ENCODE results near the gene PHC2.

DNA sequence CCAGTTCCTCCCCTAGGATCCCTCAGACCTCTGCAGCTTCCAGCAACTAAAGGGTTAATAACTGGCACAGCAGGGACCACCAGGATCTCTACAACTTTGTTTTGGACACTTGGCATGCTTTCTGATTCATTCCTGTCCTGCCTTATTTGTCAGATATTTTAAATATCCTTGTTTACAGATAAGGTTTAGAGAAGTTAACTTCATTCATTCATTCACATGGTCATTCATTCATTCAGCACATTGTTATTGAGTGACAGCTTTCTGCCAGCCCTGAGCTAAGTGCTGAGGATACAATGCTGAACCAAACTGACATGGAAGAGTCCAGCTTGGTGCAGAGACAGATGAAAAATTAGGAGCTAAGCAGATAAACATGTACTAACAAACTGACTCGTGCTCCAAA is 8.8 kb upstream of the PHC2 start:
- TF ChIP-seq, protein P1, sequence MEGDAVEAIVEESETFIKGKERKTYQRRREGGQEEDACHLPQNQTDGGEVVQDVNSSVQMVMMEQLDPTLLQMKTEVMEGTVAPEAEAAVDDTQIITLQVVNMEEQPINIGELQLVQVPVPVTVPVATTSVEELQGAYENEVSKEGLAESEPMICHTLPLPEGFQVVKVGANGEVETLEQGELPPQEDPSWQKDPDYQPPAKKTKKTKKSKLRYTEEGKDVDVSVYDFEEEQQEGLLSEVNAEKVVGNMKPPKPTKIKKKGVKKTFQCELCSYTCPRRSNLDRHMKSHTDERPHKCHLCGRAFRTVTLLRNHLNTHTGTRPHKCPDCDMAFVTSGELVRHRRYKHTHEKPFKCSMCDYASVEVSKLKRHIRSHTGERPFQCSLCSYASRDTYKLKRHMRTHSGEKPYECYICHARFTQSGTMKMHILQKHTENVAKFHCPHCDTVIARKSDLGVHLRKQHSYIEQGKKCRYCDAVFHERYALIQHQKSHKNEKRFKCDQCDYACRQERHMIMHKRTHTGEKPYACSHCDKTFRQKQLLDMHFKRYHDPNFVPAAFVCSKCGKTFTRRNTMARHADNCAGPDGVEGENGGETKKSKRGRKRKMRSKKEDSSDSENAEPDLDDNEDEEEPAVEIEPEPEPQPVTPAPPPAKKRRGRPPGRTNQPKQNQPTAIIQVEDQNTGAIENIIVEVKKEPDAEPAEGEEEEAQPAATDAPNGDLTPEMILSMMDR (IDR thresholded peaks at IDR 0.05 in 2 of 3, conservative IDR thresholded peaks at IDR 0.05 in 1 of 3; ENCODE audit: borderline replicate concordance in 1 of 3, insufficient read depth in 1 of 3, low read depth in 2 of 3, low read length in 2 of 3) = no peak
- TF ChIP-seq POLR2A (IDR thresholded peaks at IDR 0.05; ENCODE audit: borderline replicate concordance, extremely low read depth, insufficient read depth, insufficient read length) (no peak), SIN3A (IDR thresholded peaks at IDR 0.05; ENCODE audit: low read depth) (no peak), EZH2 (IDR thresholded peaks at IDR 0.05) (no peak), EGR1 (IDR thresholded peaks at IDR 0.05; ENCODE audit: low read depth) (no peak), JUND (IDR thresholded peaks at IDR 0.05) (no peak), POLR2AphosphoS5 (IDR thresholded peaks at IDR 0.05; ENCODE audit: low read depth, low read length) (0 out of 2 replicates have a peak, but pooled peaks have one; percentile 4), RAD21 (IDR thresholded peaks at IDR 0.05; ENCODE audit: low read depth) (no peak)
- TF ChIP-seq, protein P2, sequence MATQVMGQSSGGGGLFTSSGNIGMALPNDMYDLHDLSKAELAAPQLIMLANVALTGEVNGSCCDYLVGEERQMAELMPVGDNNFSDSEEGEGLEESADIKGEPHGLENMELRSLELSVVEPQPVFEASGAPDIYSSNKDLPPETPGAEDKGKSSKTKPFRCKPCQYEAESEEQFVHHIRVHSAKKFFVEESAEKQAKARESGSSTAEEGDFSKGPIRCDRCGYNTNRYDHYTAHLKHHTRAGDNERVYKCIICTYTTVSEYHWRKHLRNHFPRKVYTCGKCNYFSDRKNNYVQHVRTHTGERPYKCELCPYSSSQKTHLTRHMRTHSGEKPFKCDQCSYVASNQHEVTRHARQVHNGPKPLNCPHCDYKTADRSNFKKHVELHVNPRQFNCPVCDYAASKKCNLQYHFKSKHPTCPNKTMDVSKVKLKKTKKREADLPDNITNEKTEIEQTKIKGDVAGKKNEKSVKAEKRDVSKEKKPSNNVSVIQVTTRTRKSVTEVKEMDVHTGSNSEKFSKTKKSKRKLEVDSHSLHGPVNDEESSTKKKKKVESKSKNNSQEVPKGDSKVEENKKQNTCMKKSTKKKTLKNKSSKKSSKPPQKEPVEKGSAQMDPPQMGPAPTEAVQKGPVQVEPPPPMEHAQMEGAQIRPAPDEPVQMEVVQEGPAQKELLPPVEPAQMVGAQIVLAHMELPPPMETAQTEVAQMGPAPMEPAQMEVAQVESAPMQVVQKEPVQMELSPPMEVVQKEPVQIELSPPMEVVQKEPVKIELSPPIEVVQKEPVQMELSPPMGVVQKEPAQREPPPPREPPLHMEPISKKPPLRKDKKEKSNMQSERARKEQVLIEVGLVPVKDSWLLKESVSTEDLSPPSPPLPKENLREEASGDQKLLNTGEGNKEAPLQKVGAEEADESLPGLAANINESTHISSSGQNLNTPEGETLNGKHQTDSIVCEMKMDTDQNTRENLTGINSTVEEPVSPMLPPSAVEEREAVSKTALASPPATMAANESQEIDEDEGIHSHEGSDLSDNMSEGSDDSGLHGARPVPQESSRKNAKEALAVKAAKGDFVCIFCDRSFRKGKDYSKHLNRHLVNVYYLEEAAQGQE (IDR thresholded peaks at IDR 0.05; ENCODE audit: low read depth) = no peak

All from HCT116 (cell line).